Mammary epithelial cell (primary cell): Measurements from ENCODE around the gene GPR119.

ENCODE experiments used
- EZH2 ChIP-seq: IDR thresholded peaks from 2 replicates; pipeline ENCODE4 v1.6.1; 2012; ENCODE audit warnings: low read length, inconsistent platforms, borderline replicate concordance
- TF ChIP-seq, protein P1 (sequence below), 2 donors: IDR thresholded peaks in 1 of 2; conservative IDR thresholded peaks in 1 of 2; 2 replicates each; pipeline ENCODE4 v1.5.1; 2011 to 2012; ENCODE audit warnings: inconsistent platforms in 2 of 2, low read length in 2 of 2, mild to moderate bottlenecking in 2 of 2, control low read depth in 1 of 2, low read depth in 1 of 2; ENCODE audit not compliant: insufficient read depth in 1 of 2; ENCODE audit errors: extremely low read depth in 1 of 2

DNA sequence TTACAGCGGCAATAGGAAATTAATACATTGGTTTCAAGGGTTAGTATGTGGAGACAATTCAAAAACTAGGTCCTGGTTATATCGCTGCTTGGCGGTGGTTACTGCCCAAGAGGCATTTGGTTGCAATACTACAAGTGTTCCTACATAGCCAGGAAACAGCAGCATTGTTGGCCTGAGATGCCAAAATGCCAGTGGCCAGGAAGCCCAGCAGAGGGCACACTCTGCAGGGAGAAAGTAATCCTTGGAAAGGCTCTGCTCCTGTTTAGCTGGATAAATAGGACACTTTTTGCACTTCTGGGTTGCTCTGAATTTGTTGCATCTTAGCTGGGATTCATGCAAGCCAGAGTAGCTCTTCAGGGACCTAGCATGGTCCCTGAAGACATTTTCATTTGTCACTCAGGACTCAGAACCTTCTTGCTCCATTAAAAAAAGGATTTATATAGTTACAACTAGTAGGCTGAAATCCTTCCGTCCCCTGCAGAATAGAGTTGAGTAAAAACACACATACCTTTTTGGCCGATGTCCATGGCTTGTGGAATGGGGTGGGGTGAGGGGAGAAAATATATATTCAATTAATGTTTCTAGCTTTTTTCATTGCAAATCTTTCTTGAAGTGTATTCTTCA, 8.1 kb upstream of the GPR119 start:
- no peak for TF ChIP-seq EZH2
- TF ChIP-seq, protein P1, sequence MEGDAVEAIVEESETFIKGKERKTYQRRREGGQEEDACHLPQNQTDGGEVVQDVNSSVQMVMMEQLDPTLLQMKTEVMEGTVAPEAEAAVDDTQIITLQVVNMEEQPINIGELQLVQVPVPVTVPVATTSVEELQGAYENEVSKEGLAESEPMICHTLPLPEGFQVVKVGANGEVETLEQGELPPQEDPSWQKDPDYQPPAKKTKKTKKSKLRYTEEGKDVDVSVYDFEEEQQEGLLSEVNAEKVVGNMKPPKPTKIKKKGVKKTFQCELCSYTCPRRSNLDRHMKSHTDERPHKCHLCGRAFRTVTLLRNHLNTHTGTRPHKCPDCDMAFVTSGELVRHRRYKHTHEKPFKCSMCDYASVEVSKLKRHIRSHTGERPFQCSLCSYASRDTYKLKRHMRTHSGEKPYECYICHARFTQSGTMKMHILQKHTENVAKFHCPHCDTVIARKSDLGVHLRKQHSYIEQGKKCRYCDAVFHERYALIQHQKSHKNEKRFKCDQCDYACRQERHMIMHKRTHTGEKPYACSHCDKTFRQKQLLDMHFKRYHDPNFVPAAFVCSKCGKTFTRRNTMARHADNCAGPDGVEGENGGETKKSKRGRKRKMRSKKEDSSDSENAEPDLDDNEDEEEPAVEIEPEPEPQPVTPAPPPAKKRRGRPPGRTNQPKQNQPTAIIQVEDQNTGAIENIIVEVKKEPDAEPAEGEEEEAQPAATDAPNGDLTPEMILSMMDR (conservative IDR thresholded peaks at IDR 0.05 in 1 of 2, IDR thresholded peaks at IDR 0.05 in 1 of 2; ENCODE audit: extremely low read depth in 1 of 2, insufficient read depth in 1 of 2, low read depth in 1 of 2, low read length in 2 of 2), result peak; percentile 78 to 86
